ENCODE measurements around the gene STAM2. TPM values are rescaled to one million over a fixed set of nuclear protein-coding genes. Genes with fewer than 3 reads are reported as not detected.
A peak's percentile ranks its signal among the peaks of the same experiment; 100 is the strongest.
"Not testable (repeated sequence)": the region's sequence is repeated elsewhere in the genome, so short reads cannot be mapped to it uniquely, and the experiment has no call there.

The STAM2 gene
- total and polyA plus RNA-seq, 2 of the 13 experiments (the other 11 are each of a cell fraction or from before 2014, with no cell fraction given) = 14.7 to 24.1 TPM

GRCh38 chr2:152173831-152174230 is 1.7 kb downstream of the STAM2 start:
- H3K9ac ChIP-seq (ENCODE audit: insufficient read depth, low read depth, low read length) = peak overlapping the region; percentile 94; the same call in 1 of the 2 replicates
- no peak overlapping the region for H3K27ac ChIP-seq (ENCODE audit: extremely low read length, insufficient read depth, low read length)
- H3K4me1 ChIP-seq (ENCODE audit: insufficient read depth, low read length) = peaks cover 39% of the 10 kb centered on the region
- H3K4me3 ChIP-seq (replicated peaks in 1 of 3; ENCODE audit: insufficient read depth in 1 of 3, low read depth in 2 of 3, low read length in 3 of 3) = peak overlapping the region in 1 of 3 experiments; percentile 90; a peak in 3 of 6 replicates
- TF ChIP-seq ARID2 (CRISPR knock-in tag; IDR thresholded peaks at IDR 0.05; ENCODE audit: borderline replicate concordance) = no peak
- TF ChIP-seq CREM (IDR thresholded peaks at IDR 0.05) = 0 out of 2 replicates have a peak, but pooled peaks have one; percentile 2
- TF ChIP-seq CREM (CRISPR knock-in tag; IDR thresholded peaks at IDR 0.05) = no peak
- no peak for TF ChIP-seq TFDP1 (CRISPR knock-in tag; IDR thresholded peaks at IDR 0.05; ENCODE audit: borderline replicate concordance)
- TF ChIP-seq CBX1 (IDR thresholded peaks at IDR 0.05; ENCODE audit: low read depth) = no peak
- POLR2A ChIA-PET = interaction anchor here (2.4 kb wide), 1 partner anchor 543 kb away, joined by 19 read pairs; the partner anchor contains the start of gene PRPF40A
- H4K20me1 ChIP-seq (ENCODE audit: insufficient read depth, low read length) = no peaks in the 10 kb centered on the region; the same call in 1 of the 2 replicates
- peak overlapping the region; percentile 85 for H3K4me2 ChIP-seq (ENCODE audit: low read depth, low read length)
- whole genome bisulfite sequencing (ENCODE audit: low lambda C conversion rate) = 41% methylated on average over 2 of the region's 2 CpGs
- peaks cover 38% of the 10 kb centered on the region for H3K79me2 ChIP-seq (ENCODE audit: insufficient read depth, low read length)
- DNase-seq (ENCODE audit: low spot score) = no peak
- H3K27me3 ChIP-seq (ENCODE audit: control insufficient read depth in 1 of 2, insufficient read depth in 2 of 2, low read length in 2 of 2) = no peaks in the 10 kb centered on the region; a peak in 1 of 5 replicates
- H2AFZ ChIP-seq (ENCODE audit: low read length) = no peak overlapping the region
- intact Hi-C loops (cut with micrococcal nuclease; ENCODE audit: unreplicated experiment) = loop anchor here (10.0 kb wide), 1 partner anchor 241 kb away; no protein-coding TSS in a partner anchor
- FAIRE-seq = no peak
- H3K36me3 ChIP-seq (replicated peaks in 1 of 2; ENCODE audit: control insufficient read depth in 1 of 2, insufficient read depth in 2 of 2, low read length in 2 of 2) = no peaks in the 10 kb centered on the region
- no peaks in the 10 kb centered on the region for H3K9me3 ChIP-seq (ENCODE audit: low read length)
- in situ Hi-C loops (cut with HindIII; ENCODE audit: extremely low pct_ligation_motif_present, low pct_unique_long_range_greater_than_20kb) = loop anchor here (10.0 kb wide), 1 partner anchor 139 kb away; no protein-coding TSS in a partner anchor
- no TSS peak for BruUV-seq (replicated peaks)
- ATAC-seq = no peak
- CTCF ChIA-PET (ENCODE audit: low intra/inter-chr PET ratio, low total read pairs) = no interaction called here

GRCh38 chr2:152172201-152172785 is 3.3 kb downstream of the STAM2 start:
- ATAC-seq; POLR2A ChIA-PET; H3K36me3 ChIP-seq (replicated peaks in 1 of 2; ENCODE audit: control insufficient read depth in 1 of 2, insufficient read depth in 2 of 2, low read length in 2 of 2); H4K20me1 ChIP-seq (ENCODE audit: insufficient read depth, low read length); H3K9me3 ChIP-seq (ENCODE audit: low read length); H3K9ac ChIP-seq (ENCODE audit: insufficient read depth, low read depth, low read length); BruUV-seq (replicated peaks); FAIRE-seq; H3K4me3 ChIP-seq (replicated peaks in 1 of 3; ENCODE audit: insufficient read depth in 1 of 3, low read depth in 2 of 3, low read length in 3 of 3); H2AFZ ChIP-seq (ENCODE audit: low read length); CTCF ChIA-PET (ENCODE audit: low intra/inter-chr PET ratio, low total read pairs); H3K27me3 ChIP-seq (ENCODE audit: control insufficient read depth in 1 of 2, insufficient read depth in 2 of 2, low read length in 2 of 2); DNase-seq (ENCODE audit: low spot score): not testable (repeated sequence)
- in situ Hi-C loops (cut with HindIII; ENCODE audit: extremely low pct_ligation_motif_present, low pct_unique_long_range_greater_than_20kb) = loop anchor here (10.0 kb wide), 1 partner anchor 137 kb away; no protein-coding TSS in a partner anchor
- 97% methylated on average over 5 of the region's 5 CpGs for WGBS (ENCODE audit: low lambda C conversion rate)
- Histone ChIP-seq H3K4me1 (ENCODE audit: insufficient read depth, low read length) (peaks cover 45% of the 10 kb centered on the region), H3K79me2 (ENCODE audit: insufficient read depth, low read length) (peaks cover 43% of the 10 kb centered on the region), H3K4me2 (ENCODE audit: low read depth, low read length) (peak overlapping the region; percentile 37), H3K27ac (ENCODE audit: extremely low read length, insufficient read depth, low read length) (peak overlapping the region; percentile 8)
- intact Hi-C loops (cut with micrococcal nuclease; ENCODE audit: unreplicated experiment) = loop anchor here (10.0 kb wide), 1 partner anchor 243 kb away; no protein-coding TSS in a partner anchor
